Spinal cord (tissue), 10 donors: ENCODE results near the gene IL36A. TPM values are rescaled to one million over a fixed set of nuclear protein-coding genes. Genes with fewer than 3 reads are reported as not detected.

Experiments used
- DNase-seq, 6 donors: peaks; one replicate each; pipeline versions ENCODE4 v3.0.0 to v3.0.0-alpha.2; 2013 to 2015; ENCODE audit warnings: low spot score in 6 of 6, low read depth in 4 of 6
- H3K27ac ChIP-seq: one replicate; pipeline ENCODE4 v1.5.1; 2013; ENCODE audit warnings: low read depth, low read length, control low read depth
- H3K27me3 ChIP-seq: one replicate; pipeline ENCODE4 v1.6.1; 2013; ENCODE audit warnings: low read length; ENCODE audit not compliant: control insufficient read depth, insufficient read depth
- H3K36me3 ChIP-seq: one replicate; pipeline ENCODE4 v1.6.1; 2013; ENCODE audit warnings: low read length; ENCODE audit not compliant: control insufficient read depth, insufficient read depth
- H3K4me1 ChIP-seq: one replicate; pipeline ENCODE4 v1.6.1; 2013; ENCODE audit warnings: low read length; ENCODE audit not compliant: control insufficient read depth, insufficient read depth
- H3K4me3 ChIP-seq: one replicate; pipeline ENCODE4 v1.5.1; 2013; ENCODE audit warnings: low read depth, low read length, control low read depth
- H3K9me3 ChIP-seq: one replicate; pipeline ENCODE4 v1.6.1; 2013; ENCODE audit warnings: low read length; ENCODE audit not compliant: control insufficient read depth, insufficient read depth
- WGBS: methylation state at CpG from one replicate; pipeline ENCODE4 v1.1.5; 2013; ENCODE audit warnings: missing lambda C conversion rate; ENCODE audit not compliant: insufficient coverage; 5-methylcytosine and 5-hydroxymethylcytosine counted together
- polyA plus RNA-seq, 2 donors: library from polyadenylated mRNA; unstranded; fragments of 120-200 nt; gene quantifications; one replicate each; pipeline ENCODE4 v1.2.1, GENCODE V29; 2013; ENCODE audit not compliant: insufficient read length in 2 of 2
- total RNA-seq, 2 donors: library from RNA; depleted of rRNA in 1 of 2; stranded (reverse); fragments of 120-200 nt in 1 of 2; fragments of >200 nt in 1 of 2; gene quantifications; one replicate each; pipeline versions ENCODE4 v1.2.3 to v1.2.4, GENCODE V29; 2013 to 2014
- donor health status: healthy.

IL36A gene
- total and polyA plus RNA-seq, 4 donors: not detected

DNA sequence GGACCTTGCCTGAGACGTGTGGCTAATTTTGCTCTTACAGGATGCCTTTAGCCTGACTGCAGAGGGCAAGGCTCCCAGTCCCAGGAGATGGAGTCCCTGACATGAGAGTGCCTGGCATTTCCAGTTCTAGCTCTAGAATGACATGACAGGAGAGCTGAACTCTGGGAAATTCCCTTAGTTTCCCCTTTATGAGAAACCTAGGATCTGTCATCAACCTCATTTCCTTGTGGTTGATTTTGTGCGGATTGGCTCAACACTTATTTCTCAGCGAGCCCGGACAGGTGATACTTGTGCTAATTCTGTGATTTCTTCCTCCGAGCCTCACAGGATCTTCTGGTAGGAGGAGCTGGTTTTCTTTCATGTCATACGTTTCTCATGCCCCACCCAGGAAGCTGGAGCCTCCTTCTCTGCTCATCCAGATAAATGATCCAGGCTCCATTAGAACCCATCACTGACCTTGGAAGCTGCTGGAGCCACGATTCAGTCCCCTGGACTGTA, 27.7 kb upstream of the IL36A start, which contains the start of gene IL36G:
IL36G (plus strand) TSS at position 448 of the 498 bp plus-strand sequence. CDS start 633 bp downstream, outside the sequence.
- Histone ChIP-seq H3K27ac (no peak within 1 kb of the TSS), H3K9me3 (no peaks in the 10 kb centered on the region), H3K36me3 (no peaks in the 10 kb centered on the region), H3K27me3 (no peaks in the 10 kb centered on the region), H3K4me3 (no peak within 1 kb of the TSS), H3K4me1 (no peaks in the 10 kb centered on the region)
- 58% methylated on average over 3 of the region's 7 CpGs for WGBS
- DNase-seq: no peak

DNA sequence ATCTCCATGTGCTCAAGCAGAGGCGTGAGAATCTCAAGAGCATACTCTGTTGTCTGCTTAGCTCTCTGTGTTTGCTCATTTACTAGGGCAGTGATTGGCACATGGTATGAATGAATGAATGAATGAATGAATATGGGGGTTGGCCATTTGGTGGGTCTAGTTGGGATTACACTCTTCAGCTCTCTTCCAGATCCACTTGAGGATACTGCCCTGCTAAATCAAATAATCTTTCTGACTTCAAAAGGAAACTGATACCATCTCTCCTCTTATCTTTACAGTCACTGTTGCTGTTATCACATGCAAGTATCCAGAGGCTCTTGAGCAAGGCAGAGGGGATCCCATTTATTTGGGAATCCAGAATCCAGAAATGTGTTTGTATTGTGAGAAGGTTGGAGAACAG, 25.5 kb upstream of the IL36A start:
- DNase-seq: no peak
- H3K27me3 ChIP-seq: no peaks in the 10 kb centered on the region
- H3K4me3 ChIP-seq: no peak overlapping the region
- no peaks in the 10 kb centered on the region for H3K36me3 ChIP-seq
- WGBS: 93% methylated on average over 1 of the region's 1 CpG
- H3K27ac ChIP-seq: no peak overlapping the region
- H3K9me3 ChIP-seq: no peaks in the 10 kb centered on the region
- H3K4me1 ChIP-seq: no peaks in the 10 kb centered on the region

DNA sequence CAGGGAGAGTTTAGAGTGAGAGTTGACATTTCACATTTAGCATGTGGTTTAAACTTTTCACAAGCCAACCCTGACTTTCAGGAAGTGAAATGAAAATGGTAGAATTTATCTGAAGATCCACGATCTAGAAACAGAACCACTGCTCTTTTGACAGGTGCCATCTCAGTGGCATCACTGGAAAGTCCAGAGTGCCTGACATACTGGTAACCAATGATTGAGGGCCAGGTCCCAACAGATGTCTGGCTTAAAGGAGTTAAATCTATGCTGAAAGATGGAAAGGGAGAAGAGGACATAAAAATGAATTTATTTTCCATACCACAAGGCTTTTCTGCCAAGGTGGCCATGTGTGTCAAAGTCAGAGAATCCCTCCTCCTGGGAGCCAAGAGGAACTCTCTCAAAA, 24.7 kb upstream of the IL36A start:
- H3K27ac ChIP-seq: no peak overlapping the region
- WGBS: 100% methylated on average over 1 of the region's 1 CpG
- no peaks in the 10 kb centered on the region for H3K9me3 ChIP-seq
- H3K4me3 ChIP-seq: no peak overlapping the region
- H3K36me3 ChIP-seq: no peaks in the 10 kb centered on the region
- no peaks in the 10 kb centered on the region for H3K4me1 ChIP-seq
- DNase-seq: no peak
- no peaks in the 10 kb centered on the region for H3K27me3 ChIP-seq

DNA sequence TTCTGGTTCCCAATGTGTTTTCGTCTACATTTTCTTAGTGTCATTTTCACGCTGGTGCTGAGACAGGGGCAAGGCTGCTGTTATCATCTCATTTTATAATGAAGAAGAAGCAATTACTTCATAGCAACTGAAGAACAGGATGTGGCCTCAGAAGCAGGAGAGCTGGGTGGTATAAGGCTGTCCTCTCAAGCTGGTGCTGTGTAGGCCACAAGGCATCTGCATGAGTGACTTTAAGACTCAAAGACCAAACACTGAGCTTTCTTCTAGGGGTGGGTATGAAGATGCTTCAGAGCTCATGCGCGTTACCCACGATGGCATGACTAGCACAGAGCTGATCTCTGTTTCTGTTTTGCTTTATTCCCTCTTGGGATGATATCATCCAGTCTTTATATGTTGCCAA, 20.2 kb upstream of the IL36A start:
- Histone ChIP-seq H3K36me3 (no peaks in the 10 kb centered on the region), H3K4me3 (no peak overlapping the region), H3K27ac (no peak overlapping the region), H3K4me1 (no peaks in the 10 kb centered on the region), H3K9me3 (no peaks in the 10 kb centered on the region), H3K27me3 (no peaks in the 10 kb centered on the region)
- WGBS: no CpG with 5 or more reads among the region's 5 CpGs
- DNase-seq: no peak

DNA sequence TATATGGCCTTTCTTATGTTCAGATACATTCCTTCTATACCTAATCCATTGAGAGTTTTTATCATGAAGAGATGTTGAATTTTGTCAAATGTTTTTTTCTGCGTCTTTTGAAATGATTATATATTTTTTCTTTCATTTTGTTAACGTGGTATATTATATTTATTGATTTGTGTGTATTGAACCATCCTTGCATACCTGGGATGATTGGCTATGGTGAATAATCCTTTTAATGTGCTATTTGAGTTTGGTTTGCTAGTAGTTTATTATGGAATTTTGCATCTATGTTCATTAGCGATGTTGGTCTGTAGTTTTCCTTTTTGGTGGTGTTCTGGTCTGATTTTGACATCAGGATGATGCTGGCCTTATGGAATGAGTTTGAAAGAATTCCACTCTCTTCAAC, 15.6 kb upstream of the IL36A start:
- no peaks in the 10 kb centered on the region for H3K36me3 ChIP-seq
- no peaks in the 10 kb centered on the region for H3K4me1 ChIP-seq
- no peaks in the 10 kb centered on the region for H3K9me3 ChIP-seq
- DNase-seq: no peak
- no peak overlapping the region for H3K4me3 ChIP-seq
- WGBS: no CpG with 5 or more reads among the region's 3 CpGs
- H3K27me3 ChIP-seq: no peaks in the 10 kb centered on the region
- no peak overlapping the region for H3K27ac ChIP-seq

DNA sequence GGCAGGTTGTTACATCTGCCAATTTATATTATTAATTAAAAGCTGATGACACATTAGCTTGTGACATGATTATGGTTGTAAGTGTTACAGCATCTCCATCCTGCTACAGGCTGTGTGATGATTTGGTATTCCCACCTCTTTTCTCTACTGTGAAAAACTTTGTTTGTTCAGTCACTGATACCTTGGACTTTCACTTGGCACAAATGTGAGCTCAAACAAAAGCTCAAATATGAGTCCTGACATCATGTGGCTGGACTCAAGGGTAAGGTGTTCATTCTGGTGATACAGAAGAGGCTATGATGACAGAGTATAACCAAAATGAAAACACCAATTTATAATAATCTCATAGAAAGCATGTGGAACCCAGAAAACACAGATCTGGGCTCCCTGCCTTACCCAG, 11.4 kb upstream of the IL36A start:
- DNase-seq: no peak
- H3K4me1 ChIP-seq: no peaks in the 10 kb centered on the region
- no peaks in the 10 kb centered on the region for H3K9me3 ChIP-seq
- no peak overlapping the region for H3K27ac ChIP-seq
- no peaks in the 10 kb centered on the region for H3K36me3 ChIP-seq
- H3K4me3 ChIP-seq: no peak overlapping the region
- no peaks in the 10 kb centered on the region for H3K27me3 ChIP-seq

DNA sequence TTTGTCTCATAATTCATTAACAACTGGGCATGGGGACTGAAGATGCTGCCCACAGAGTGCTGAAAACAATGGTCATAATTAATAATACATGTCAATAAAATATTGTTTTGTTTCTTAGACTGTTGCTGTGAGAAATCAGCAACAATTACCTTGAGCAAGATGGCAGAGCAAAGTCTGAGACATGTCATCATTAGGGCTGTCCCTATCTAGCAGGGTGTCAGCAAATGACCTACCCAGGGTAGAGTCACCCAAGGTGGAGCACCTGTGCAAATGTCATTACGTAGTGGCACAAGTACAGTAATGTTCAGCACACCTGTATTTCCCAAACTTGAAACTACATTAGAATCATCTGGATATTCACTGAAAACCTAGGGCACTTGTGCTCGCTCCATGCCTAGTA, 10.6 kb upstream of the IL36A start:
- Histone ChIP-seq H3K4me1 (no peaks in the 10 kb centered on the region), H3K4me3 (no peak overlapping the region), H3K27me3 (no peaks in the 10 kb centered on the region), H3K9me3 (no peaks in the 10 kb centered on the region), H3K27ac (no peak overlapping the region), H3K36me3 (no peaks in the 10 kb centered on the region)
- 71% methylated on average over 1 of the region's 2 CpGs for WGBS
- DNase-seq: no peak

DNA sequence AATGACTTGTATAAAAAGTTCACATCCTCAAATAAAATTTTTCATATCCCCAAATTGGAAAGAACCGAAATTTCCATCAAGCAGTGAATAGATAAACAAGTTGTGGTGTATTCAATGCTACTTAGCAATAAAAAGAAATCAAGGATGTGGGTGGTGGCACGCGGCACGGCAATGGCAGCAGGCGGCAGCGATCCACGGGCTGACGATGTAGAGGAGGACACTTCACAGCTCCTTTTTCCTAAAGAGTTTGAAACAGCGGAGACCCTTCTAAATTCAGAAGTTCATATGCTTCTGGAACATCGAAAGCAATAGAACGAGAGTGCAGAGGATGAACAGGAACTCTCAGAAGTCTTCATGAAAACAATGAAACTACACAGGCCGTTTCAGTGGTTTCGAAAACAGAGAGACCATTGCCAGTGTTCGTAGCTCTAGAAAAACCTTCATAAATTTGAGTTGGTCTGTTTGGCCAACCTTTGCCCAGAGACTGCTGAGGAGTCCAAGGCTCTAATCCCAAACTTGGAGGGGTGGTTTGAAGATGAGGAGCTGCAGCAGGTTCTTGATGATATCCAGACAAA, 9.8 kb upstream of the IL36A start:
- H3K9me3 ChIP-seq: peaks cover 3% of the 10 kb centered on the region
- H3K4me1 ChIP-seq: no peaks in the 10 kb centered on the region
- no peak overlapping the region for H3K27ac ChIP-seq
- no peaks in the 10 kb centered on the region for H3K36me3 ChIP-seq
- DNase-seq: no peak
- H3K4me3 ChIP-seq: no peak overlapping the region
- no peaks in the 10 kb centered on the region for H3K27me3 ChIP-seq
- WGBS: 91% methylated on average over 13 of the region's 14 CpGs

DNA sequence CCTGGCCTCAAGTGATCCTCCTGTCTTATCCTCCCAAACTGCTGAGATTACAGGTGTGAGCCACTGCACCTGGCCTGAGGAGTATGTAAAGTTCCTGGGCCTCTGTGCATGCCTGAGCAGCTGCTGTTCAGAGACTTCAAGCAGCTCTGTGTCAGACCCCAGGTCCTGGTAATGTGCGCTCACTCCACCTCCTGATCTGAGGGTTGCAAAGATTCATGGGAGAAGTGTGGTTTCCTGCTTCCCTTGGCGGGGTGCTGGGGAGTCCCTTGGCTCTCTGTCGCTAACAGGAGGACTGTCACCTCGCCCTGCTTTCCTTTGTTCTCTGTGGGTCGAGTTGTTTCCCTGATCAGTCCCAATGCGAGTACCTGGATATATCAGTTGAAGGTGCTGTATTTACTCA, 8.6 kb upstream of the IL36A start:
- Histone ChIP-seq H3K9me3 (peaks cover 9% of the 10 kb centered on the region), H3K27me3 (no peaks in the 10 kb centered on the region), H3K36me3 (no peaks in the 10 kb centered on the region), H3K4me1 (no peaks in the 10 kb centered on the region), H3K4me3 (no peak overlapping the region), H3K27ac (no peak overlapping the region)
- no peak for DNase-seq
- 92% methylated on average over 2 of the region's 6 CpGs for WGBS

DNA sequence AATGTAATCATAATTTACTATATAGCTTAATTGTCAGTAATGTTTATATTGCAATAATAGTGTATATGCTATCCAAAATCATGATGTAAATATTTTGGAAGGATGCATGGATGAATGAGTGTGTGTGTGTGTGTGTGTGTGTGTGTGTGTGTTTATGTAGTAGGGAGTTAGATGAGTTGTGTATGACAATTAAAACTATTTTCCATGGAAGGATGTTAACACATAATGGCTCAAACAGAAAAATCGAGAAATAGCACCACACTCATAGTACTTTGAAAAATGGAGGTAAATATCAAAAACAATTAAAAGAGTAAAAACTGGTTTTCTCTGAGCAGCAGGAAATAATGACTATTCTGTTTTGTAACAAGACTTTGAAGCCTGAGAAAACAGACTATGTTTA, 8.1 kb upstream of the IL36A start:
- Histone ChIP-seq H3K27me3 (no peaks in the 10 kb centered on the region), H3K27ac (no peak overlapping the region)
- WGBS: no CpG with 5 or more reads among the region's 1 CpG

More for the DNA sequence above, 8.1 kb upstream of the IL36A start:
- no peaks in the 10 kb centered on the region for H3K4me1 ChIP-seq
- H3K36me3 ChIP-seq: no peaks in the 10 kb centered on the region
- H3K4me3 ChIP-seq: no peak overlapping the region
- H3K9me3 ChIP-seq: peaks cover 9% of the 10 kb centered on the region
- DNase-seq: no peak
